ENCODE measurements around the gene NPAS1. TPM values are rescaled to one million over a fixed set of nuclear protein-coding genes. Genes with fewer than 3 reads are reported as not detected.
A peak's percentile ranks its signal among the peaks of the same experiment; 100 is the strongest.
"Not testable (repeated sequence)": the region's sequence is repeated elsewhere in the genome, so short reads cannot be mapped to it uniquely, and the experiment has no call there.

The NPAS1 gene
- total RNA-seq, 2 donors from 2014 or later = 0.47 to 0.76 TPM

- Mint-ChIP-seq H3K27ac (no peak overlapping the region), H3K27me3 (no peaks in the 10 kb centered on the region), H3K4me1 (peaks cover 11% of the 10 kb centered on the region), H3K36me3 (ENCODE audit: low read depth) (peaks cover 2% of the 10 kb centered on the region), H3K4me3 (no peak overlapping the region)
- no peak for DNase-seq
- no peaks in the 10 kb centered on the region for H3K9me3 ChIP-seq (ENCODE audit: control insufficient read depth, low read length, poor library complexity, severe bottlenecking)
- no peak for ATAC-seq
These were observed 55.0 kb downstream of the NPAS1 start for GRCh38 chr19:47074621-47075020.

DNA sequence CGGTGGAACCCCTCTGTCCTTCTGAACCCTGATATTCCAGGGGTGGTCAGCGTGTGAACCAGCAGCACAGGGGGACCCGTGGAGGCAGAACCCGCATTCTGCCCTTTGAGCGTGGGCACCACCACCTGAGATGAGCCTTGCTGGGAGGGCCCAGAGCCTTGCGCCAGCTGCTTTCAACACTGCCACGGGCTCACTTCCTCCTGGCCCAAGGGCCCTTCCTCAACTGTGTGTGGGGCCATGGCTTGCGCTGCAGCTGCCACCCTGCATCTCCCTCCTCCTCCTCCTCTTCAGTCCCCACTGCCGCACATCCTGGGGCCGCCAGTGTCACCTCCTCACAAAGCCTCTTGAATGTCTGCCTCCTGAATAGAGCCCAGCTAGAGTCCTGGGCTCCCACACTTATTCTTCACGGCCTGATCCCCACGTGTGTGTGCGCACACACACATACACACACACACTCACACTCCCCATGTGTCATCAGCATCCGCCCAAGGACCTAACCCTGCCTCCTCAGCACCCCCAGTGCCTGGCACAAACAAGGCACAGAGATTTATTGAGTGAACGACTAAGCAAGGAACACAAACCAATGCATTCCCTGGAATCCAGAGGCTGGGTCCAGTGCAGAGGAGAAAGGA lies 55.7 kb downstream of the NPAS1 start:
- no peak for ATAC-seq
- H3K27ac Mint-ChIP-seq = no peak overlapping the region
- DNase-seq = no peak
- no peaks in the 10 kb centered on the region for H3K9me3 ChIP-seq (ENCODE audit: control insufficient read depth, low read length, poor library complexity, severe bottlenecking)
- no peaks in the 10 kb centered on the region for H3K36me3 Mint-ChIP-seq (ENCODE audit: low read depth)
- peaks cover 11% of the 10 kb centered on the region for H3K4me1 Mint-ChIP-seq
- H3K4me3 Mint-ChIP-seq = no peak overlapping the region
- H3K27me3 Mint-ChIP-seq = no peaks in the 10 kb centered on the region

DNA sequence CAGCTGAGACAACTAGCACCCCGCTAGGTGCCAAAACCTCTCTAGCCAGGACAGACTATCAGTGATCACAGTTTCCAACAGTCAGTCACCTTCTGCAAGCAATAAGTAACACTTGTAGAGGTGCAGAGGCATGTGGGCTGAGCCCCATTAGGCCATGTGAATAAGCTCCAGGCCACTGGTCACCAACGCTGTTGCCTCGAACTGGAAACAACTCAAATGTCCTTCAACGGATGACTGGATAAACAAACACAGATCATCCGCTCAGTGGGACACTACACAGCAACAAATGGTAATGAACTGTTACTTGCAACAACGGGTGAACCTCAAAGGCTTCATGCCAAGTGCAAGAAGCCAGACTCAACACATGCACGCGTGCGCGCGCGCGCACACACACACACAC lies 56.3 kb downstream of the NPAS1 start:
- no peaks in the 10 kb centered on the region for H3K27me3 Mint-ChIP-seq
- H3K36me3 Mint-ChIP-seq (ENCODE audit: low read depth) = no peaks in the 10 kb centered on the region
- peaks cover 10% of the 10 kb centered on the region for H3K4me1 Mint-ChIP-seq
- H3K9me3 ChIP-seq (ENCODE audit: control insufficient read depth, low read length, poor library complexity, severe bottlenecking) = no peaks in the 10 kb centered on the region
- no peak for DNase-seq
- no peak overlapping the region for H3K27ac Mint-ChIP-seq
- H3K4me3 Mint-ChIP-seq = no peak overlapping the region
- ATAC-seq = no peak

- H3K9me3 ChIP-seq (ENCODE audit: control insufficient read depth, low read length, poor library complexity, severe bottlenecking); H3K4me1 Mint-ChIP-seq; H3K27ac Mint-ChIP-seq; H3K4me3 Mint-ChIP-seq; ATAC-seq; H3K36me3 Mint-ChIP-seq (ENCODE audit: low read depth); DNase-seq; H3K27me3 Mint-ChIP-seq: not testable (repeated sequence)
These were observed 58.7 kb downstream of the NPAS1 start for GRCh38 chr19:47078351-47078750.

DNA sequence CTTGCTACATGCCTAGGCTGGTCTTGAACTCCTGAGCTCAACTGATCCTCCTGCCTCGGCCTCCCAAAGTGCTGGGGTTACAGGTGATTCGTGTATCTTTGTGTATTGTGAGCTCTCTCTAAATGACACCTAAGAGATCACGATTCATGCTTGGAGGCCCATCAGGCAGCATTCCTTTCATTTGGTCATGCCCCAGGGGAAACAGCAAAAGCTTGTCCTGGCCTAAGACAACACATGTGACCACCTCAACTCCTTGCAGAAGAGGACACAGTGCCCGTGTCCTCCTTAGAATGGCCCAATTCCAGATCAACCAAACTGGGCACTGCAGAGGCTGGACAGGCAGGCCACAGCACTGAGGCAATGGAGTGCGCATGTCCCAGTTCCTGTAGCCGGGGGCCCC lies 61.5 kb downstream of the NPAS1 start:
- DNase-seq (no peak), ATAC-seq (no peak)
- Mint-ChIP-seq H3K27me3 (no peaks in the 10 kb centered on the region), H3K27ac (no peak overlapping the region), H3K4me1 (peaks cover 2% of the 10 kb centered on the region), H3K4me3 (no peak overlapping the region), H3K36me3 (ENCODE audit: low read depth) (no peaks in the 10 kb centered on the region)
- no peaks in the 10 kb centered on the region for H3K9me3 ChIP-seq (ENCODE audit: control insufficient read depth, low read length, poor library complexity, severe bottlenecking)

DNA sequence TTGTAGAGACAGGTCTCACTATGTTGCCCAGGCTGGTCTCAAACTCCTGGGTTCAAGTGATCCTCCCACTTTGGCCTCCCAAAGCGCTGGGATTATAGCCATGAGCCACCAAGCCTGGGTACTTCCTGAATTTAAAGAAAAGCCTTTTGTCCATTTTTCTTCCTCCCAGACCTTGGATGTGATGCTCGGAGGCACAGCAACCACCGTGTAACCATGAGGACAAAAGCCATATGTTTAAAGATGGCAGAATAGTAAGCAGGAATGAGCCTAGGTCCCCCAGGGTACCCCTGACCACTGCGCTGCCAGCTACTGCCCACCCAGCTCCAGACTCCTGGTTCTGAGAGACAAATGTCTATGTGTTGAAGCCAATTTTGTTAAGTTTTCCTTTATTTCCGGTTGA lies 62.9 kb downstream of the NPAS1 start:
- DNase-seq (no peak), ATAC-seq (no peak)
- H3K4me1 Mint-ChIP-seq = peaks cover 2% of the 10 kb centered on the region
- no peaks in the 10 kb centered on the region for H3K9me3 ChIP-seq (ENCODE audit: control insufficient read depth, low read length, poor library complexity, severe bottlenecking)
- H3K27me3 Mint-ChIP-seq = no peaks in the 10 kb centered on the region
- no peak overlapping the region for H3K4me3 Mint-ChIP-seq
- no peaks in the 10 kb centered on the region for H3K36me3 Mint-ChIP-seq (ENCODE audit: low read depth)
- no peak overlapping the region for H3K27ac Mint-ChIP-seq

GRCh38 chr19:47084879-47085439 lies 65.3 kb downstream of the NPAS1 start:
- DNase-seq = no peak
- no peak overlapping the region for H3K27ac Mint-ChIP-seq
- ATAC-seq = no peak
- H3K9me3 ChIP-seq (ENCODE audit: control insufficient read depth, low read length, poor library complexity, severe bottlenecking) = no peaks in the 10 kb centered on the region
- H3K27me3 Mint-ChIP-seq = no peaks in the 10 kb centered on the region
- peaks cover 2% of the 10 kb centered on the region for H3K4me1 Mint-ChIP-seq
- H3K4me3 Mint-ChIP-seq = no peak overlapping the region
- H3K36me3 Mint-ChIP-seq (ENCODE audit: low read depth) = no peaks in the 10 kb centered on the region

DNA sequence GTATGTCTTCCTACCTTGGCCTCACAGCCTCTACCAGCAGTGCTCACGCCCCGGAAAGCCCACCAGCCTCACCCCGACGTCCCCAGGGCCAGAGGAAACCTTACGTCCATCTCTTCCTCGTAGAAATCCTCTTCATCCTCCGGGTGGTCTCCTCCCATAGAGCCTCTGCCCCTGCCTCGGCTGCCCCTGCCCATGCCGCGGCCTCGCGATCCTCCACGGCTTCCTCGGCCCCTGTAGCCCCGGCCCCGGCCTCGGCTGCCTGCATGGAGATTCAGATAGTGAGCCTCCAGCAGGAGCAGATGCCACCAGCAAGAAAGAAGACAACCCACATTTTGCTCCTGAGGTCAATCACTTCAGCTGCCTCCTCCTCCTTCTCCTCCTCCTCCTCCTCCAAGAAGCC lies 66.6 kb downstream of the NPAS1 start:
- H3K9me3 ChIP-seq (ENCODE audit: control insufficient read depth, low read length, poor library complexity, severe bottlenecking) = no peaks in the 10 kb centered on the region
- Mint-ChIP-seq H3K27me3 (no peaks in the 10 kb centered on the region), H3K4me3 (no peak overlapping the region), H3K27ac (no peak overlapping the region), H3K4me1 (peaks cover 7% of the 10 kb centered on the region), H3K36me3 (ENCODE audit: low read depth) (no peaks in the 10 kb centered on the region)
- ATAC-seq (no peak), DNase-seq (no peak)

GRCh38 chr19:47089767-47090350 lies 70.2 kb downstream of the NPAS1 start:
- peaks cover 19% of the 10 kb centered on the region for H3K4me1 Mint-ChIP-seq
- H3K27me3 Mint-ChIP-seq = no peaks in the 10 kb centered on the region
- DNase-seq (no peak), ATAC-seq (no peak)
- H3K36me3 Mint-ChIP-seq (ENCODE audit: low read depth) = no peaks in the 10 kb centered on the region
- H3K4me3 Mint-ChIP-seq = no peak overlapping the region
- H3K9me3 ChIP-seq (ENCODE audit: control insufficient read depth, low read length, poor library complexity, severe bottlenecking) = no peaks in the 10 kb centered on the region
- peak overlapping the region; percentile 99 for H3K27ac Mint-ChIP-seq

DNA sequence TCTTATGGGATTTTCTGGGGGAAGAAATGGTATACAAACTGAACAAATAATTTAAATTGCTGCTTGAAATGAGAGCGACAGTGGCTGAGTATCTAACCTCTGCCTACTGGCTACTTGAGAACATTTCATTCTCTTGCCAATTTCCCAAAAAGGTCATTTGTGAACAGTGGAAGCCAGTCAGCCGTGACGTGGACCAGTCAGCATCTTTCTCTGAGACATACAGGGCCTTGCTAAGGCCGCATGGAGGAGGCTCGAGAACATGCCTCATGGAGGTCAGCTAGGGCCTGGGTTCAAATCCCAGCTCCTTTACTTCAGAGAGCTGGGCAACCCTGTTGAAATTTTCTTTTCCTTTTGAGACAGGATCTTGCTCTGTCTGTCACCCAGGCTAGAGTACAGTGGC lies 73.6 kb downstream of the NPAS1 start:
- peaks cover 36% of the 10 kb centered on the region for H3K4me1 Mint-ChIP-seq
- ATAC-seq = no peak
- peaks cover 2% of the 10 kb centered on the region for H3K36me3 Mint-ChIP-seq (ENCODE audit: low read depth)
- no peak for DNase-seq
- no peaks in the 10 kb centered on the region for H3K9me3 ChIP-seq (ENCODE audit: control insufficient read depth, low read length, poor library complexity, severe bottlenecking)
- H3K4me3 Mint-ChIP-seq = no peak overlapping the region
- no peaks in the 10 kb centered on the region for H3K27me3 Mint-ChIP-seq
- peak overlapping the region; percentile 99 for H3K27ac Mint-ChIP-seq

GRCh38 chr19:47093841-47094240 lies 74.2 kb downstream of the NPAS1 start:
- ATAC-seq (peak; percentile 35), DNase-seq (no peak)
- peak overlapping the region; percentile 99 for H3K27ac Mint-ChIP-seq
- H3K36me3 Mint-ChIP-seq (ENCODE audit: low read depth) = peaks cover 2% of the 10 kb centered on the region
- H3K9me3 ChIP-seq (ENCODE audit: control insufficient read depth, low read length, poor library complexity, severe bottlenecking) = no peaks in the 10 kb centered on the region
- peaks cover 40% of the 10 kb centered on the region for H3K4me1 Mint-ChIP-seq
- H3K4me3 Mint-ChIP-seq = peak overlapping the region; percentile 93
- no peaks in the 10 kb centered on the region for H3K27me3 Mint-ChIP-seq

GRCh38 chr19:47094557-47095475 lies 75.2 kb downstream of the NPAS1 start:
- peak overlapping the region; percentile 93 for H3K4me3 Mint-ChIP-seq
- peak overlapping the region; percentile 99 for H3K27ac Mint-ChIP-seq
- peaks cover 41% of the 10 kb centered on the region for H3K4me1 Mint-ChIP-seq
- ATAC-seq = peak; percentile 68
- H3K9me3 ChIP-seq (ENCODE audit: control insufficient read depth, low read length, poor library complexity, severe bottlenecking) = no peaks in the 10 kb centered on the region
- no peaks in the 10 kb centered on the region for H3K27me3 Mint-ChIP-seq
- peaks cover 2% of the 10 kb centered on the region for H3K36me3 Mint-ChIP-seq (ENCODE audit: low read depth)
- DNase-seq = peak in 2 of 3 donors; percentile 17 to 25

Measured in T-helper 17 cell (primary cell).